HEK293 (cell line): ENCODE measurements around the gene SLC1A7.

ENCODE experiments used
- CTCF ChIA-PET: fragments of 350-600 bp; formaldehyde crosslinking; extraction: SDS; loops from one replicate; lab custom pipeline; 2021; ENCODE audit warnings: antibody characterized with exemption; lab: Yijun Ruan, JAX
- POLR2A ChIA-PET: fragments of 300-600 bp; formaldehyde crosslinking; extraction: SDS; loops from one replicate; lab custom pipeline; 2020; ENCODE audit warnings: antibody characterized with exemption, inconsistent platforms; lab: Yijun Ruan, JAX
- H3K27ac ChIP-seq: fragments of 200-500 bp; sonication (Bioruptor generic); 2 replicates; pipeline ENCODE4 v1.5.1; 2014; ENCODE audit warnings: low read depth, low read length, control low read depth, inconsistent platforms; ENCODE audit errors: extremely low read depth
- H3K36me3 ChIP-seq, 2 experiments: fragments of 200-500 bp in 1 of 2; sonication (Bioruptor generic) in 1 of 2; 1 replicate in 1 of 2; 2 replicates in 1 of 2; pipeline ENCODE4 v1.5.1; 2014 to 2017; ENCODE audit warnings: inconsistent platforms in 2 of 2, low read length in 2 of 2; ENCODE audit not compliant: control insufficient read depth in 2 of 2, insufficient read depth in 1 of 2
- H3K4me1 ChIP-seq: fragments of 200-500 bp; sonication (Bioruptor generic); 2 replicates; pipeline ENCODE4 v1.5.1; 2014; ENCODE audit warnings: mild to moderate bottlenecking, low read length, inconsistent platforms; ENCODE audit not compliant: control insufficient read depth, insufficient read depth
- H3K4me3 ChIP-seq: 2 replicates; pipeline ENCODE4 v1.5.1; 2011; ENCODE audit warnings: low read depth, mild to moderate bottlenecking, control low read depth, low read length, moderate library complexity
- H3K9me3 ChIP-seq: fragments of 200-500 bp; sonication (Bioruptor generic); 2 replicates; pipeline ENCODE4 v1.5.1; 2014; ENCODE audit warnings: low read depth, low read length, inconsistent platforms; ENCODE audit not compliant: control insufficient read depth, insufficient read depth
- FEZF1 ChIP-seq: fragments of 450-650 bp; formaldehyde crosslinking; IDR thresholded peaks from 2 replicates; pipeline ENCODE4 v1.5.1; 2016; ENCODE audit warnings: missing biosample characterization, missing genetic modification characterization
- GLI2 ChIP-seq: fragments of 450-650 bp; formaldehyde crosslinking; IDR thresholded peaks from 2 replicates; pipeline ENCODE4; 2017; ENCODE audit warnings: missing biosample characterization, missing genetic modification characterization, low read depth, borderline replicate concordance
- IKZF3 ChIP-seq: fragments of 450-650 bp; IDR thresholded peaks from 2 replicates; pipeline ENCODE4 v1.5.0; 2018; ENCODE audit warnings: missing biosample characterization, mild to moderate bottlenecking, missing genetic modification characterization, moderate library complexity
- KLF8 ChIP-seq: fragments of 450-650 bp; formaldehyde crosslinking; IDR thresholded peaks from 2 replicates; pipeline ENCODE4 v1.5.1; 2016; ENCODE audit warnings: missing biosample characterization, missing genetic modification characterization
- PRDM1 ChIP-seq: fragments of 450-650 bp; formaldehyde crosslinking; IDR thresholded peaks from 2 replicates; pipeline ENCODE4; 2016; ENCODE audit warnings: missing biosample characterization, missing genetic modification characterization
- RBAK ChIP-seq: fragments of 450-650 bp; formaldehyde crosslinking; IDR thresholded peaks from 2 replicates; pipeline ENCODE4 v1.5.1; 2016; ENCODE audit warnings: missing biosample characterization, missing genetic modification characterization
- REST ChIP-seq: fragments of 450-650 bp; formaldehyde crosslinking; IDR thresholded peaks from 2 replicates; pipeline ENCODE4 v1.5.1; 2016; ENCODE audit warnings: missing biosample characterization, missing genetic modification characterization
- ZEB2 ChIP-seq: fragments of 450-650 bp; formaldehyde crosslinking; IDR thresholded peaks from 2 replicates; pipeline ENCODE4 v1.5.1; 2016; ENCODE audit warnings: missing biosample characterization, missing genetic modification characterization
- ZFHX2 ChIP-seq: fragments of 450-650 bp; formaldehyde crosslinking; conservative IDR thresholded peaks from 2 replicates; pipeline ENCODE4 v1.5.1; 2016; ENCODE audit warnings: missing biosample characterization, missing genetic modification characterization
- ZNF10 ChIP-seq: fragments of 450-650 bp; formaldehyde crosslinking; IDR thresholded peaks from 2 replicates; pipeline ENCODE4 v1.5.1; 2017; ENCODE audit warnings: missing biosample characterization, missing genetic modification characterization
- ZNF112 ChIP-seq: fragments of 450-650 bp; formaldehyde crosslinking; IDR thresholded peaks from 2 replicates; pipeline ENCODE4 v1.5.0; 2017; ENCODE audit warnings: missing biosample characterization, missing genetic modification characterization
- ZNF16 ChIP-seq: fragments of 450-650 bp; formaldehyde crosslinking; IDR thresholded peaks from 2 replicates; pipeline ENCODE4 v1.5.1; 2016; ENCODE audit warnings: low read depth, missing biosample characterization, missing genetic modification characterization
- ZNF2 ChIP-seq: fragments of 450-650 bp; formaldehyde crosslinking; IDR thresholded peaks from 2 replicates; pipeline ENCODE4 v1.5.1; 2016; ENCODE audit warnings: missing biosample characterization, missing genetic modification characterization
- ZNF280D ChIP-seq: fragments of 450-650 bp; formaldehyde crosslinking; IDR thresholded peaks from 2 replicates; pipeline ENCODE4 v1.5.1; 2016; ENCODE audit warnings: missing biosample characterization, missing genetic modification characterization
- ZNF302 ChIP-seq: fragments of 450-650 bp; formaldehyde crosslinking; IDR thresholded peaks from 2 replicates; pipeline ENCODE4 v1.5.1; 2016; ENCODE audit warnings: missing biosample characterization, missing genetic modification characterization, low read depth
- ZNF394 ChIP-seq: fragments of 450-650 bp; formaldehyde crosslinking; IDR thresholded peaks from 2 replicates; pipeline ENCODE4 v1.5.1; 2016; ENCODE audit warnings: missing biosample characterization, missing genetic modification characterization, mild to moderate bottlenecking, moderate library complexity, borderline replicate concordance
- ZNF433 ChIP-seq: fragments of 450-650 bp; formaldehyde crosslinking; IDR thresholded peaks from 2 replicates; pipeline ENCODE4 v1.5.1; 2016; ENCODE audit warnings: missing biosample characterization, missing genetic modification characterization, low read depth
- ZNF513 ChIP-seq: fragments of 450-650 bp; IDR thresholded peaks from 2 replicates; pipeline ENCODE4 v1.5.1; 2018; ENCODE audit warnings: missing biosample characterization, missing genetic modification characterization
- ZNF530 ChIP-seq: fragments of 450-650 bp; formaldehyde crosslinking; IDR thresholded peaks from 2 replicates; pipeline ENCODE4 v1.5.1; 2016; ENCODE audit warnings: low read depth, missing biosample characterization, missing genetic modification characterization
- ZNF560 ChIP-seq: fragments of 450-650 bp; formaldehyde crosslinking; IDR thresholded peaks from 2 replicates; pipeline ENCODE4 v1.5.1; 2017; ENCODE audit warnings: missing biosample characterization, missing genetic modification characterization, borderline replicate concordance
- ZNF580 ChIP-seq: fragments of 450-650 bp; formaldehyde crosslinking; IDR thresholded peaks from 2 replicates; pipeline ENCODE4 v1.5.1; 2016; ENCODE audit warnings: missing biosample characterization, missing genetic modification characterization
- ZNF747 ChIP-seq: fragments of 450-650 bp; formaldehyde crosslinking; IDR thresholded peaks from 2 replicates; pipeline ENCODE4 v1.5.1; 2016; ENCODE audit warnings: missing biosample characterization, missing genetic modification characterization
- ZXDB ChIP-seq: fragments of 450-650 bp; formaldehyde crosslinking; IDR thresholded peaks from 2 replicates; pipeline ENCODE4 v1.5.1; 2016; ENCODE audit warnings: missing biosample characterization, missing genetic modification characterization

Gene SLC1A7

GRCh38 chr1:53135735-53136114 is 6.7 kb downstream of the SLC1A7 start:
- Histone ChIP-seq H3K36me3 (no peaks in the 10 kb centered on the region), H3K27ac (no peak overlapping the region), H3K4me3 (no peak overlapping the region), H3K9me3 (no peaks in the 10 kb centered on the region), H3K4me1 (0 out of 2 replicates have a peak, but pooled peaks cover 3% of the 10 kb centered on the region)
- ChIA-PET CTCF (no interaction called here), POLR2A (interaction anchor here (0.6 kb wide), 1 partner anchor 208 kb away, joined by 3 read pairs; the partner anchor contains the start of gene SCP2)
- no peak for TF ChIP-seq ZNF433 (tag by site-specific recombination)
- TF ChIP-seq ZNF747 (tag by site-specific recombination): no peak
- no peak for TF ChIP-seq ZNF112 (tag by site-specific recombination)
- no peak for TF ChIP-seq KLF8 (tag by site-specific recombination)
- TF ChIP-seq ZNF10 (tag by site-specific recombination): no peak
- no peak for TF ChIP-seq ZXDB (tag by site-specific recombination)
- TF ChIP-seq PRDM1 (tag by site-specific recombination): no peak
- TF ChIP-seq ZNF513 (tag by site-specific recombination): no peak
- no peak for TF ChIP-seq GLI2 (tag by site-specific recombination)
- TF ChIP-seq ZNF394 (tag by site-specific recombination): no peak
- no peak for TF ChIP-seq REST (tag by site-specific recombination)
- no peak for TF ChIP-seq ZNF580 (tag by site-specific recombination)
- TF ChIP-seq, all 188 proteins: peak for 0

- H3K9me3 ChIP-seq: no peaks in the 10 kb centered on the region
- 0 out of 2 replicates have a peak, but pooled peaks cover 3% of the 10 kb centered on the region for H3K4me1 ChIP-seq
- no peak overlapping the region for H3K4me3 ChIP-seq
- no peak overlapping the region for H3K27ac ChIP-seq
- CTCF ChIA-PET: no interaction called here
- H3K36me3 ChIP-seq: no peaks in the 10 kb centered on the region
- POLR2A ChIA-PET: interaction anchor here (0.6 kb wide), 1 partner anchor 208 kb away, joined by 3 read pairs; the partner anchor contains the start of gene SCP2
- no peak for TF ChIP-seq ZNF2 (tag by site-specific recombination)
- no peak for TF ChIP-seq IKZF3 (tag by site-specific recombination)
- no peak for TF ChIP-seq ZNF302 (tag by site-specific recombination)
Observed at GRCh38 chr1:53134961-53135734, 7.3 kb downstream of the SLC1A7 start.

- ChIA-PET CTCF (no interaction called here), POLR2A (no interaction called here)
- Histone ChIP-seq H3K36me3 (no peaks in the 10 kb centered on the region), H3K9me3 (no peaks in the 10 kb centered on the region), H3K4me3 (no peak overlapping the region), H3K27ac (no peak overlapping the region), H3K4me1 (0 out of 2 replicates have a peak, but pooled peaks cover 3% of the 10 kb centered on the region)
- TF ChIP-seq ZNF530 (tag by site-specific recombination): no peak
- TF ChIP-seq ZEB2 (tag by site-specific recombination): no peak
- no peak for TF ChIP-seq ZNF280D (tag by site-specific recombination)
- no peak for TF ChIP-seq ZNF560 (tag by site-specific recombination)
- TF ChIP-seq ZNF16 (tag by site-specific recombination): no peak
- TF ChIP-seq RBAK: no peak
- no peak for TF ChIP-seq ZFHX2
- no peak for TF ChIP-seq FEZF1 (tag by site-specific recombination)
- no peak for TF ChIP-seq ZNF747 (tag by site-specific recombination)
Observed at GRCh38 chr1:53134042-53134485, 8.4 kb downstream of the SLC1A7 start.
